Measurements from ENCODE around the gene SLC29A2. TPM values are rescaled to one million over a fixed set of nuclear protein-coding genes. Genes with fewer than 3 reads are reported as not detected.
A peak's percentile ranks its signal among the peaks of the same experiment; 100 is the strongest.
"Not testable (repeated sequence)": the region's sequence is repeated elsewhere in the genome, so short reads cannot be mapped to it uniquely, and the experiment has no call there.

Gene SLC29A2
- polyA plus RNA-seq, 3 donors = 17.5 to 18.2 (median 17.9) TPM

GRCh38 chr11:66321606-66322005 lies 50.0 kb downstream of the SLC29A2 start:
- DNase-seq (ENCODE audit: low read depth in 3 of 3, low spot score in 2 of 3) = no peak

- DNase-seq (ENCODE audit: low read depth in 3 of 3, low spot score in 2 of 3) = not testable (repeated sequence)
Observed at GRCh38 chr11:66320748-66321147, 50.8 kb downstream of the SLC29A2 start.

GRCh38 chr11:66320289-66320688 lies 51.3 kb downstream of the SLC29A2 start:
- not testable (repeated sequence) for DNase-seq (ENCODE audit: low read depth in 3 of 3, low spot score in 2 of 3)

- no peak for DNase-seq (ENCODE audit: low read depth in 3 of 3, low spot score in 2 of 3)
Observed at GRCh38 chr11:66318600-66318970, 53.0 kb downstream of the SLC29A2 start.

GRCh38 chr11:66317723-66318599 lies 53.6 kb downstream of the SLC29A2 start:
- DNase-seq (ENCODE audit: low read depth in 3 of 3, low spot score in 2 of 3) = no peak

- DNase-seq (ENCODE audit: low read depth in 3 of 3, low spot score in 2 of 3) = peak in 1 of 3 donors; percentile 52
Observed at GRCh38 chr11:66317322-66317722, 54.2 kb downstream of the SLC29A2 start.

- peak in 1 of 3 donors; percentile 47 for DNase-seq (ENCODE audit: low read depth in 3 of 3, low spot score in 2 of 3)
Observed at GRCh38 chr11:66316849-66317251, 54.7 kb downstream of the SLC29A2 start, which contains the start of gene CD248. TSS of gene CD248 (minus strand) at chr11:66317044. CDS start at chr11:66317027, 17 bp downstream.

- no peak for DNase-seq (ENCODE audit: low read depth in 3 of 3, low spot score in 2 of 3)
Observed at GRCh38 chr11:66315921-66316811, 55.4 kb downstream of the SLC29A2 start.

- no peak for DNase-seq (ENCODE audit: low read depth in 3 of 3, low spot score in 2 of 3)
Observed at GRCh38 chr11:66315498-66315885, 56.1 kb downstream of the SLC29A2 start.

- no peak for DNase-seq (ENCODE audit: low read depth in 3 of 3, low spot score in 2 of 3)
Observed at GRCh38 chr11:66314561-66315497, 56.7 kb downstream of the SLC29A2 start.

GRCh38 chr11:66314186-66314501 lies 57.4 kb downstream of the SLC29A2 start:
- no peak for DNase-seq (ENCODE audit: low read depth in 3 of 3, low spot score in 2 of 3)

GRCh38 chr11:66313321-66314185 lies 58.0 kb downstream of the SLC29A2 start:
- peak in 1 of 3 donors; percentile 63 for DNase-seq (ENCODE audit: low read depth in 3 of 3, low spot score in 2 of 3)

- DNase-seq (ENCODE audit: low read depth in 3 of 3, low spot score in 2 of 3) = peak in 2 of 3 donors; percentile 94 to 95
Observed at GRCh38 chr11:66312549-66313320, 58.8 kb downstream of the SLC29A2 start.

Other genes starting within 250 kb of the SLC29A2 start
- gene KLC2, start 114.1 kb downstream of the SLC29A2 start, polyA plus RNA-seq (ENCODE audit: insufficient read length in 3 of 3) = 10 to 100 TPM; 17.0 to 19.8 (median 18.2) TPM
- gene RAB1B, start 103.1 kb downstream of the SLC29A2 start, polyA plus RNA-seq (ENCODE audit: insufficient read length in 3 of 3) = 100 to 1,000 TPM; 116 to 135 (median 123) TPM
- 1 to 10 TPM; 2.6 to 3.3 (median 2.8) TPM for gene CNIH2, start 93.6 kb downstream of the SLC29A2 start, polyA plus RNA-seq (ENCODE audit: insufficient read length in 3 of 3)
- 10 to 100 TPM; 44.4 to 49.6 (median 45.8) TPM for gene YIF1A, start 82.6 kb downstream of the SLC29A2 start, polyA plus RNA-seq (ENCODE audit: insufficient read length in 3 of 3)
- not detected for gene TMEM151A, start 79.9 kb downstream of the SLC29A2 start, polyA plus RNA-seq (ENCODE audit: insufficient read length in 3 of 3)
- gene CD248, start 54.7 kb downstream of the SLC29A2 start, polyA plus RNA-seq (ENCODE audit: insufficient read length in 3 of 3) = 10 to 100 TPM; 54.0 to 61.4 (median 56.2) TPM
- gene RIN1, start 35.3 kb downstream of the SLC29A2 start, polyA plus RNA-seq (ENCODE audit: insufficient read length in 3 of 3) = 1 to 10 TPM; 1.4 to 2.3 (median 1.6) TPM
- gene BRMS1, start 26.7 kb downstream of the SLC29A2 start, polyA plus RNA-seq (ENCODE audit: insufficient read length in 3 of 3) = 10 to 100 TPM; 30.7 to 32.0 (median 31.3) TPM
- gene B4GAT1, start 24.1 kb downstream of the SLC29A2 start, polyA plus RNA-seq (ENCODE audit: insufficient read length in 3 of 3) = 10 to 100 TPM; 50.0 to 55.0 (median 50.6) TPM
- gene NPAS4, start 49.3 kb upstream of the SLC29A2 start, polyA plus RNA-seq (ENCODE audit: insufficient read length in 3 of 3) = under 1 TPM; 0.06 to 0.11 (median 0.11) TPM
- 10 to 100 TPM; 69.6 to 74.7 (median 72.5) TPM for gene MRPL11, start 67.1 kb upstream of the SLC29A2 start, polyA plus RNA-seq (ENCODE audit: insufficient read length in 3 of 3)
- 1 to 10 TPM; 4.1 to 4.7 (median 4.6) TPM for gene PELI3, start 95.1 kb upstream of the SLC29A2 start, polyA plus RNA-seq (ENCODE audit: insufficient read length in 3 of 3)
- gene DPP3, start 108.7 kb upstream of the SLC29A2 start, polyA plus RNA-seq (ENCODE audit: insufficient read length in 3 of 3) = 10 to 100 TPM; 20.5 to 22.5 (median 20.6) TPM
- gene BBS1, start 138.9 kb upstream of the SLC29A2 start, polyA plus RNA-seq (ENCODE audit: insufficient read length in 3 of 3) = 10 to 100 TPM; 59.1 to 67.6 (median 67.0) TPM
- gene ZDHHC24, start 174.3 kb upstream of the SLC29A2 start, polyA plus RNA-seq (ENCODE audit: insufficient read length in 3 of 3) = 1 to 10 TPM; 6.5 to 7.3 (median 6.6) TPM
- under 1 TPM; 0.40 to 0.67 (median 0.53) TPM for gene ACTN3, start 175.1 kb upstream of the SLC29A2 start, polyA plus RNA-seq (ENCODE audit: insufficient read length in 3 of 3)
- gene CTSF, start 196.8 kb upstream of the SLC29A2 start, polyA plus RNA-seq (ENCODE audit: insufficient read length in 3 of 3) = 100 to 1,000 TPM in 2 of 3 donors, 10 to 100 TPM in 1; 95.5 to 107 (median 105) TPM
- under 1 TPM; 0.28 to 0.36 (median 0.28) TPM for gene CCDC87, start 221.3 kb upstream of the SLC29A2 start, polyA plus RNA-seq (ENCODE audit: insufficient read length in 3 of 3)
- gene CCS, start 221.4 kb upstream of the SLC29A2 start, polyA plus RNA-seq (ENCODE audit: insufficient read length in 3 of 3) = 10 to 100 TPM; 37.6 to 41.9 (median 39.5) TPM
- 10 to 100 TPM; 53.8 to 60.4 (median 54.6) TPM for gene RBM14, start 244.9 kb upstream of the SLC29A2 start, polyA plus RNA-seq (ENCODE audit: insufficient read length in 3 of 3)

All from right renal cortex interstitium (tissue), 3 donors.